Caki2 (cell line): ENCODE results near the gene ZNF814. TPM values are rescaled to one million over a fixed set of nuclear protein-coding genes. Genes with fewer than 3 reads are reported as not detected.
"Not testable (repeated sequence)": the region's sequence is repeated elsewhere in the genome, so short reads cannot be mapped to it uniquely, and the experiment has no call there.

Experiments
- DNase-seq: peaks from one replicate; pipeline ENCODE4 v3.0.0-alpha.2; 2015; ENCODE audit warnings: low read depth
- in situ Hi-C: cut with HindIII; loops from 2 replicates; pipeline ENCODE4 v1.10.0; 2016; ENCODE audit warnings: low sequenced_read_pairs, low pct_unique_long_range_greater_than_20kb, mixed read lengths
- total RNA-seq: library from RNA; depleted of rRNA; stranded (reverse); fragments of >200 nt; shearing (Covaris generic); gene quantifications from 2 replicates; pipeline ENCODE4 v1.2.3, GENCODE V29; 2014; ENCODE audit warnings: low replicate concordance; rRNA removed

Gene ZNF814
- 0.38 and 3.6 TPM in 2 replicates for total RNA-seq

DNA sequence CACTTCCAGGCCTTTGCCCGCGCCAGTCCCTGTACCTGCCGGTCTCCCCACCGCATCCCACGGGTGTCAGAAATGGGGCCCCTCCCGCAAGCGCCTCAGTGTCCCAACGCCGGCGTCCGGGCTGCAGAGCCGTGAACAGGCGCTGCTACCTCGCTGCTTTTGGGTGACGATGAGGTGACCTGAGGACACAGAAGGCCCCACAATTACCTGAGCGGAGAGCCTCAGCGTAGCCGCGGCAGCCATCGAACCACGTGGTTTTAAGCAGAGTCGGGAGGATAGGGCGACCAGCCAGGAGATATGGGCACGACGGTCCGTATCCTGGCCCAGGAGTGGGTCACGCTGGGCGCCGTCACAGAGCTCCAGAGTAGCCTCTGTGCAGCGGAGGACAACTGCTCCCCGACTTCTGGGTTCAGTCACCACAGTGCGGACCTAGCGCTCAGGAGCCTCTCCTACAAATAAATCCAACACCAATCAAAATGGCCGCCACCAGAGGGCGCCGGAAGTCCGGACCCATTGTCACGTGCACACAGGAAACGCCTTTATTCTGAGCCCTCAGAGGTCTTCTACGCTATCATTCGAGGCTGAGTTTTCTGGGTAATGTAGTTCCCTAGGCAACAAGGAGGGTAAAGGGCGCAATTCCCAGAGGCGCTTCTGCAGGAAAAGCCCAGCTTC lies at the start of gene ZNF814:
Gene ZNF814 (minus strand): TSS at position 478 of the 672 bp plus-strand sequence. CDS start 235 bp downstream, at position 243.
- DNase-seq = no peak
- in situ Hi-C loops = no loop called here

DNA sequence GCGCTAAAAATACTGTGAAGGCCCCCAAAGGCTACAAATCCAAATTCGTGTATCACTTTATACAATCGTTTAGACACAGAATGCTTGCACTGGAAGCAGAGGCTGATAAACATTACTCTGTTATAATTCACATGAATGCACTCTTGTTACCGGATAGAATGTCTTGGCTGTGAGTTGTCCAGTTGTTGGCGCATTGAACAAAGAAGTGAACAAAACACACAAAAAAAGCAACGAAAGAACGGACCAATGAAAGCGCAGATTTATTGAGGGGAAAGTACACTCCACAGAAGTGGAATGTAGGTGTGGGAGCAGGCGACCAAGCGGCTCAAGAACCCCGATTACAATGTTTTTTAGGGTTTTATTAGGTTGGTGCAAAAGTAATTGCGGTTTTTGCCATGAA lies 46.9 kb upstream of the ZNF814 start:
- no peak for DNase-seq
- in situ Hi-C loops = no loop called here

DNA sequence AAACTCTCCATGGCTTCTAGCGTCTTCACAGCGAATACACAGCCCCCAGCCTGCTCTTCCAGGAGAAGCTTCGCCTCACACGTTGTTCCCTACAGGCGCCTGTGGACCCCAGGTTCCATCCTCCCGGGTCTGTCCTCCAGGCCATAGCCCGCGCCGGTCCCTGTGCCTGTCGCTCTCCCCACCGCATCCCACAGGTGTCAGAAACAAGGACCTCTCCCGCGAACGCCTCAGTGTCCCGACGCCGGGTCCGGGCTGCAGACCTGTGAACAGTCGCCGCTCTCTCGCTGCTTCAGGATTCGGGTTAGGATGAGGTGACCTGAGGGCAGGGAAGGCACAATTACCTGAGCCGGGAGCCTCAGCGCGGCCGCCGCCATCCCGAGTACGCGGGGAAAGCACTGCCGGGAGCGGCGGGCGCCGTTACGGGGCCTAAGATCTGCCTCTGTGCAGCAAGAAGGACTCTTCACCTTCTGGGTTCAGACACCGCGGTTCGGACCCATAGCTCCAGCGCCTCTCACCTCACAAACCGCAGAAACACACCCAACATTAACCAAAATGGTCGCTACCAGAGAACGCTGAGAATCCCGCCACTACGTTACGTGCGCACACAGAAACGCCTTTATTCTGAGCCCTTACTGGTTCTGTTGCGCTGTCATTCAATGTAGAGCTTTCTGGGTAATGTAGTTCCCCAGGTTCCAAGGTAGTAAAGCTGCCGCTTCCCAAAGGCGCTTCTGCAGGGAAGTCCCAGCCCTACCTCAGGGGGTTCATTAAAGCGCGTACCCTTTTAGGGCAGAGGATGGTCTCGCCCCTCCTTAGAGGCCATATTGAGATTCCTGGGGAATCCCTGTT lies 46.2 kb upstream of the ZNF814 start, which contains the start of gene ZNF418:
Gene ZNF418 (minus strand): TSS at position 583 of the 846 bp plus-strand sequence. CDS start 1,580 bp downstream, outside the sequence.
- in situ Hi-C loops = no loop called here
- DNase-seq = no peak

DNA sequence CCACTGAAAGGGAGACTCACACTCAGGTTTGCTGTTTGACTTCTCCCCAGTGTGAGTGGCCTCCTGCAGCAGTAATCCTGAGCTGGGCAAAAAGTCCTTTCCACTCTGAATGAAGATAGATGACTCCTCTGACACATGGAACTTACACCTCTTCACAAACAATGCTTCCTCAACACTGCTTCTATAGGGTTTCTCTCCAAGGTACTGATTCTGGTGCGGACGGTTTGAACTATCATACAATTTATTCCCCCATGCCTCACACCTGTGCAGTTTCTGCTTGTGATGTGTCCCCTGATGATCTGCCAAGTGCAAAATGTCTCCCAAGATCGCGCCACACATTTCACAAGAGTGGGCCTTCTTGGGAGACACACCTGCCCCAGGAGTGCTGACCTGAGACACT lies 38.8 kb upstream of the ZNF814 start:
- in situ Hi-C loops = no loop called here
- no peak for DNase-seq

DNA sequence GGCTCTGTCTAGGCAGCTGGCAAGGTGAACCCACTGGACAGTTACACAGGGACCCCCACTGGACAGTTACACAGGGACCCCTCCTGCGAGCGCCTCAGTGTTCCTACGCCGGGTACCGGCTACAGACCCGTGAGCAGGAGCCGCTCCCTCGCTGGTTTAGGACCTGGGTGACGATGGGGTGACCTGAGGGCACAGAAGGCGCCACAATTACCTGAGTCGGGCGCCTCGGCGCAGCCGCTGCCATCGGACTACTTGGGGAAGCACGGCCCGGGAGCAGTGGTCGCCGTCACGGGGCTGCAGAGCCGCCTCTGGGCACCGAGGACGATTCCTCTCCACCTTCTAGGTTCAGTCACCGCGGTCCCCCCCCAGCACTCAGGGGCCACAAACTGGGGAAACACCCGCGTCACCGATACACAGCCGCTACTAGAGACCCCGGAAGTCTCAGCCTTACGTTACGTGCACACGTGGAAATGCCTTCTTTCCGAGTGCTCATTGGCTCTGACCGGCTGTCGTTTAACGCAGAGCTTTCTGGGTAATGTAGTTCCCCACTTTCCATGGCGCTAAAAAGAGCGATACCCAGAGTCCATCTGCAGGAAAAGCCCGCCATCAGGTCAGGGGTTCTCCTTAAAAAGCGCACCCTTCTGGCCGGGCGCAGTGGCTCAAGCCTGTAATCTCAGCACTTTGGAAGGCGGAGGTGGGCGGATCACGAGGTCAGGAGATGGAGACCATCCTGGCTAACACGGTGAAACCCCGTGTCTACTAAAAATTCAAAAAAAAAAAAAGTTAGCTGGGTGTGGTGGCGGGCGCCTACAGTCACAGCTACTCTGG lies 27.5 kb upstream of the ZNF814 start, which contains the start of gene ZNF417:
Gene ZNF417 (minus strand): TSS at position 425 of the 828 bp plus-strand sequence. CDS start 181 bp downstream, at position 244.
- in situ Hi-C loops = not testable (repeated sequence)
- peak; percentile 96 for DNase-seq

DNA sequence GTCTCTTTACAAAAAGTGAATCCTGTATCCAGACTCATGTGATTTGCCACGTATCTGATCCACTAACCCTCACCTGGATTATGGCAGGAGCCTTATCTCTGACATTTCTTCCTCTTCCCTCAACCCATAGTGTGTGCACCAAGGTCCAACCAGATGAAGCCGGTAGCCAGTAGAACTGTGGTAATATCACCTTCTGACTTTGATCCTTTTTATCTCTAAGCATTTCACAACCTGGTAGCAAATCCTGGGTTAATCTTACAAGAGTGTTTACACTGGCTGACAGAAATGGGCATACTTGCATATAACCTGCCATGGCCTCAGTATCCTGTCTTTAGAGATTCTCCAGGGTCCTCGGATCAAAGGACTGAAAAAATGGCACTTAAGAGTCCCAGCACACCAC lies 25.7 kb upstream of the ZNF814 start:
- in situ Hi-C loops = no loop called here
- no peak for DNase-seq

DNA sequence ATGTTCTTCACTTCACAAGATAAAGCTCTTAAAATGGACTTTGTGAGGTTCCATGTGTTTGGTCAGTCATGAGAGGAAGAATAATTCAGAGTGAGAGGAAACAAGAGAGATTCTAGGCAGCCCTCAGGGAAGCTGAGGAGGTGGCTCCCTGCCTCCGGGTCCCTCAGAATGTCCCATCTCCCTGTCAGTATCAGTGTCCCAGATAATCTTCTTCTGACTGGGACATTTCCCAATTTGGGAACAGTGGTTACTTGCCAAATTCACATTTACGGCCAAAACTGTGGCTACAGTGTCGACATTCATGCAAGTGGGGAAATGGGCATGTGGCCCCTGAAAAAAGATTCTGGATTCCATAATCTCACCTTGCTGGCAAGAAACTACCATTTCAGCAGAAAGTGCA lies 18.6 kb upstream of the ZNF814 start:
- DNase-seq = no peak
- in situ Hi-C loops = no loop called here

DNA sequence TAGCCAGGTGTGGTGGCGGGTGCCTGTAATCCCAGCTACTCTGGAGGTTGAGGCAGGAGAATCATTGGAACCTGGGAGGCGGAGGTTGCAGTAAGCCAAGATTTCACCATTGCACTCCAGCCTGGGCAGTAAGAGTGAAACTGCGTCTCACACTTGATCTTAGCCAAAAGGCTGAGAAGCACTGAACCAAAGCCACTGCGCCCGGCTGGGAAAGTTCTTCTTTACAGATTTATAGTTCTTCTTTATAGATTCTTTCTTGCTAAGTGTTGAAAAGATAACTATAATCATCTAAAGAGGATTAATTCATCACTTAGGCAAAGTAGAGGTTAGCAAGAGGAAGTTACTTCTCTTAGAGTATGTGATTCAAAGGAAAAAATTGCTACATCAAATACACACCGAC lies 16.4 kb upstream of the ZNF814 start:
- no peak for DNase-seq
- in situ Hi-C loops = no loop called here

DNA sequence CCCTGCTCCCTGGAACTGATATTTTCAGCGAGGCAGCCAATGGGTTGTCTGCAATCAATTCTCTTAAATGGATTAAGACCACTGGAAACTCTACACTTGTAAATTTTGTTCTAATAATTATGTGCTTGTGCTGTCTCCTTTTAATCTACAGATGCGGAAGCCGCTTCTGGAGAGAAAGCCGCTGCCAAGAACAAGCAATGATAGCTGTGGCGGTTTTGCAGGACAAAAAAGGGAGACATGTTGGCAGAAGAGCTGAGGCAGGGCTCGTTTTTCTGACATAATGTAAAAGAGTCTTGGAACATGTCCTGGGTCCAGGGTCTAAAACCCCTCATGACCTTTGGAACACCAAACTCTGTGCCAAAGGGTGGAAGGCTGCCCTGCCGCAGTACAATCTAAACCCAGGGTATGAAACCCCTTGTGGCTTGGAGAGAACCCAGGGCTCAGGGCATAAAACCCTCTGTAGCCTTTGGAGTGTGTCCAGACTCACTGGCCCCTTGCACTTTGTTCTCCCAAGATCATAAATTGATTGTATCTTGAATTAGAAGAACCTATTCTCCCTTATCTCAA lies 14.9 kb upstream of the ZNF814 start:
- in situ Hi-C loops = no loop called here
- no peak for DNase-seq

DNA sequence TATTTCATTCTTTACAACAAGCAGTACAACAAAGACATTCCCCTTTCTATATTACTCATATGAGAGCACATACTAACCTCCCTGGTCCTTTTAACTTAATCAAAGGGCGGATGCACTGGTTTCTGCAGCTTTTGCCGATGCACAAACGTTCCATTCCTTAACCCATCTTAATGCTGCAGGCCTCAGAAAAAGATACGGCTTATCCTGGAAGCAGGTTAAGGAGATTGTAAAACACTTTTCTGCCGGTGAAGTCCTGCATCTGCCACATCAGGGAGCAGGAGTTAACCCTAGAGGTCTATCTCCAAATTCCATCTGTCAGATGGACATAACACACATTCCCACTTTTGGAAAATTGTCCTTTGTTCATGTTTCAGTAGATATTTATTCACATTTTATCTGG lies 11.5 kb upstream of the ZNF814 start:
- in situ Hi-C loops = no loop called here

DNA sequence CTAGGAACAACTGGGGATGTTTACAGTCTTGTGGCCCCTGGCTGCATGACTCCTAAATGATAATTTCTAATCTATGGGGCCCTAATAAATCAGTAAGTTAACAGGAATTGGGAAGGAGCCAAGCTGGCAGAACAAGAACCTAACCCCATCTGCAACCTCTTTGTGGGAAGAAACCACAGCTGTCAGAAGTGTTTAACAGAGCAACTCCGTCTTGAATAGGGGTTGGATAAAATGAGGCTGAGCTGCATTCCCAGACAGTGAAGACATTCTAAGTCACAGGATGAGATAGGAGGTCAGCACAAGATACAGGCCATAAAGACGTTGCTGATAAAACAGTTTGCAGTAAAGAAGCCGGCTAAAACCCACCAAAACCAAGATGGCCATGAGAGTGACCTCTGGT lies 1.9 kb upstream of the ZNF814 start:
- in situ Hi-C loops, DNase-seq: not testable (repeated sequence)

More for the DNA sequence above, 11.5 kb upstream of the ZNF814 start:
- no peak for DNase-seq

DNA sequence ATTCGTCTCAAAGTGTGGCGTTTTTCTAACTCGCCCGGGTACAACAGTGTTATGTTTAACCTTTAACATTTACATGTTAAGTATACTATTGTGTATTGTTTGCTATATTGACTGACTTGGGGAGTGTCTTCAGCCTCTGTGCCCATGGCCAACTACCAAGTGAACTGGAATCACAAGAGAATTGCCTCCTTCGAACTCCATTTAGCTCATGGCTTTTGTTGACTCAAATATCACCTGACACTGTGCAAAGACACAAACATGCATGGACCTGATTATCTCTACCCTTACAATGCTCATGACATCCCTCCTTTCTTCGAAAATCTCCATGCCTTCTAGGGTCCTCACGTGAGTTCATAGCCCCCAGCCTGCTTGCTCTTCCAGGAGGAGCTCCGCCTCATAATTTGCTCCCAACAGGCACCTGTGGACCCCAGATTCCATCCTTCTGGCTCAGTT lies 704 bp downstream of the ZNF814 start:
- DNase-seq = no peak
- in situ Hi-C loops = no loop called here

DNA sequence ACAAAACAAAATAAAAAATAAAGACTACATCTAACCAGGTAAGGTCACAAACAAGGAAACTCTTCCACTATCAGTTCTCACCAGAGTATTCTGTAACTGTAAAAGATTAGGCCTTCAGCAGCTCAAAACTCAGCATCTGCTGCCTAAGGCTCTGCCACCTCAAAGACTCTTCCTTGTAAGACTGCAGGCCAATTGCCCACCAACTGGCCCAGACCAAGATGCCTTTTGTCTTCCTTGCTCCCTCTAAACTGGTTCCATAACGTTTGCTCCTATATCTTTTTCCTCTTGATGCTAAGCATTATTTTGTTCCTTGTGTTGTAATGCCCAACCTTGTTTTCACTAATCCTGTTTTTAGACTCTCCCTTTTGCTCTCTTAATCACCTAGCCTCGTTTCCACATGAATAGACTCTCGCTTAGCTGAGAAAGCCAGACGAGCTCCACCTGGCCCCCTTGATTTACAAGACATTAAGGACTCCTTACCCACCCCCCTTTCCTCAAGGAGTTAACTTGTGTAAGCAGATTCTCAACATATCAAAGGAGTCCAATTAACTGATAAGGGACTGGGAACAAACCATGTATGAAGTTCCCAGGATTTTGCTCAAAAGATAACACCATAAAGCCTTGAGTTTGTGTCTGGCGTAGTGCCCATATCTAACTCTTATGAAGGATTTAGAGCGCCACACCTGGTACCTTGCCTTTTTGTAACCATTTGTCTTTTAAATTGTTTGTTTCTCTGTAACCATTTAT lies 1.5 kb downstream of the ZNF814 start:
- DNase-seq = no peak
- in situ Hi-C loops = no loop called here

DNA sequence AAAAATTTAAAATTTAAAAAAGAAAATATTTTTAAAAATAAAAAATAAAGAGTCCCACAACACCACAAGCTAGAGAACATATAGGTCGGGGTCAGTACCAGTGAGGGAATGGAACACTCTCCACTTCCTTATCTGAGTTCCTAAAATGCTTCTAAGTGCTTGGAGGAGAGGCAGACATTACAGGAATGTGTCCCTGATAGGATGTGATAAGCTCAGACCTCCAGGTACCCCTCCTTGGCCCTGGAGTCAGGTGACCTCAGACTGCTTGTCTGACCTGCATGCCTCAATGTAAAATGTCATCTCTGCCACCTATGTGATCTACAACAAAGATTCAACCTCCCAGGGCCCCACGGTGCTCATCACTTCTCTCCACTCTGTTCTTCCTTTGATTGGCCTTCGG lies 2.8 kb downstream of the ZNF814 start:
- DNase-seq = no peak
- in situ Hi-C loops = no loop called here

DNA sequence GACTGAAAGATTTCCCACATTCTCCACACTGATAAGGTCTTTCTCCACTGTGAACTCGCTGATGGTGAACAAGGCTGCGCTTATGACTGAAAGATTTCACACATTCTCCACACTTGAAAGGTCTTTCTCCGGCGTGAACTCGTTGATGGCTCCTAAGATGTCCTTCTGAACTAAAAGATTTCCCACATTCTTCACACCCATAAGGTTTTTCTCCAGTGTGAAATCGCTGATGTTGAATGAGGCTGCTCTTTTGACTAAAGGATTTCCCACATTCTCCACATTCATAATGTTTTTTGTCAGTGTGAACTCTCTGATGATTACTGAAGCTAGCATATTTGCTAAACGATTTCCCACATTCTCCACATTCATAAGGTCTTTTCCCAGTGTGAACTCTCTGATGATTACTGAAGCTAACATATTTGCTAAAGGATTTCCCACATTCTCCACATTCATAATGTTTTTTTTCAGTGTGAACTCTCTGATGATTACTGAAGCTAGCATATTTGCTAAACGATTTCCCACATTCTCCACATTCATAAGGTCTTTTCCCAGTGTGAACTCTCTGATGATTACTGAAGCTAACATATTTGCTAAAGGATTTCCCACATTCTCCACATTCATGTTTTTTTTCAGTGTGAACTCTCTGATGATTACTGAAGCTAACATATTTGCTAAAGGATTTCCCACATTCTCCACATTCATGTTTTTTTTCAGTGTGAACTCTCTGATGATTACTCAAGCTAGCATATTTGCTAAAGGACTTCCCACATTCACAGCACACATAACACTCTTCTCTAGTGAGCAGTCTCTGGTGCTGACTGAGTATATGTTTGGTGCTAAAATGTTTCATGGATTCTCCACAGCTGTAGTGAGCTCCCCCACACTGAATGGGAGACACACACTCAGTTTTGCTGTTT lies 14.7 kb downstream of the ZNF814 start:
- DNase-seq, in situ Hi-C loops: not testable (repeated sequence)

DNA sequence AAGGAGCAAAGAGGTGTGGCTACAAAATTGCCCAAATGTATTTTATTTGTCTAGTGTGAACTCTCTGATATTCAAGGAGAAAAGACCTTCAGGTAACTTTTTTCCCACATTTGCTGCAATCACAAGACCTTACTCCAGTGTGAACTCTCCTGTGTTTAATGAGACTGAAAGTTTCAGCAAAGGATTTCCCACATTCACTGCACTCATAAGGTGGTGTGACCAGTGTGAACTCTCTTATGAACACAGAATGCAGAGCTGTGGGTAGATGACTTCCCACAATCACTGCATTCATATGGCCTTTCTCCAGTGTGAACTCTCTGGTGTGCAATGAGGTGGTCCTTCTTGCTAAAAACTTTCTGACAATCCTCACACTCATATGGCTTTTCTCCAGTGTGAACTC lies 16.4 kb downstream of the ZNF814 start:
- in situ Hi-C loops = no loop called here

More for the DNA sequence above, 16.4 kb downstream of the ZNF814 start:
- no peak for DNase-seq
